SK-N-MC (cell line): ENCODE measurements around the gene ANTXR2.

Experiments
- FOXP2 ChIP-seq: optimal IDR thresholded peaks from 2 replicates; pipeline ENCODE3; 2011; ENCODE audit warnings: mild to moderate bottlenecking, moderate library complexity; ENCODE audit not compliant: insufficient read depth; ENCODE audit errors: extremely low read length, control extremely low read depth
- POLR2AphosphoS5 ChIP-seq: IDR thresholded peaks from 2 replicates; pipeline ENCODE4 v1.6.1; 2012; ENCODE audit warnings: mild to moderate bottlenecking, low read depth, low read length, borderline replicate concordance

GRCh38 chr4:80058740-80059139, 14.3 kb downstream of the ANTXR2 start:
- TF ChIP-seq FOXP2 = no peak
- no peak for TF ChIP-seq POLR2AphosphoS5
